HG03442 (cell line): ENCODE data around the gene PRKAR1A.
"Not testable (repeated sequence)": the region's sequence is repeated elsewhere in the genome, so short reads cannot be mapped to it uniquely, and the experiment has no call there.

ENCODE experiments used
- ATAC-seq: cut with Tn5 transposase; IDR thresholded peaks from one replicate; pipeline ENCODE4 v1.9.1; 2021; ENCODE audit warnings: mild to moderate bottlenecking, moderate library complexity; ENCODE audit not compliant: unreplicated experiment

Gene PRKAR1A

GRCh38 chr17:68511254-68511670 is 968 bp upstream of the PRKAR1A start:
- no peak for ATAC-seq

- ATAC-seq: peak; percentile 36
These were observed 471 bp upstream of the PRKAR1A start for GRCh38 chr17:68511671-68512246.

GRCh38 chr17:68512960-68513474 is 787 bp downstream of the PRKAR1A start:
- ATAC-seq: no peak

- ATAC-seq: no peak
These were observed 1.7 kb downstream of the PRKAR1A start for GRCh38 chr17:68513932-68514331.

GRCh38 chr17:68514831-68515635 is 2.8 kb downstream of the PRKAR1A start:
- ATAC-seq: no peak

- ATAC-seq: no peak
These were observed 4.5 kb downstream of the PRKAR1A start for GRCh38 chr17:68516732-68517131.

GRCh38 chr17:68517605-68518004 is 5.4 kb downstream of the PRKAR1A start:
- not testable (repeated sequence) for ATAC-seq

GRCh38 chr17:68518063-68518815 is 6.0 kb downstream of the PRKAR1A start:
- no peak for ATAC-seq

- not testable (repeated sequence) for ATAC-seq
These were observed 6.8 kb downstream of the PRKAR1A start for GRCh38 chr17:68519051-68519450.

- no peak for ATAC-seq
These were observed 7.7 kb downstream of the PRKAR1A start for GRCh38 chr17:68519911-68520310.

- ATAC-seq: no peak
These were observed 10.0 kb downstream of the PRKAR1A start for GRCh38 chr17:68522266-68522665.

- no peak for ATAC-seq
These were observed 14.3 kb downstream of the PRKAR1A start for GRCh38 chr17:68526548-68526947.

- ATAC-seq: no peak
These were observed 15.1 kb downstream of the PRKAR1A start for GRCh38 chr17:68527314-68527713.

- ATAC-seq: no peak
These were observed 19.0 kb downstream of the PRKAR1A start for GRCh38 chr17:68531252-68531651.

GRCh38 chr17:68532826-68533225 is 20.6 kb downstream of the PRKAR1A start:
- no peak for ATAC-seq

- ATAC-seq: no peak
These were observed 21.9 kb downstream of the PRKAR1A start for GRCh38 chr17:68533887-68534694.

- no peak for ATAC-seq
These were observed 22.5 kb downstream of the PRKAR1A start for GRCh38 chr17:68534695-68535088.

GRCh38 chr17:68535922-68536321 is 23.7 kb downstream of the PRKAR1A start:
- no peak for ATAC-seq

- ATAC-seq: no peak
These were observed 27.6 kb downstream of the PRKAR1A start for GRCh38 chr17:68539548-68540467.

GRCh38 chr17:68540981-68541380 is 28.8 kb downstream of the PRKAR1A start:
- no peak for ATAC-seq
